Mucosa of descending colon (tissue), 3 donors: ENCODE results near the gene ACTL7B. TPM values are rescaled to one million over a fixed set of nuclear protein-coding genes. Genes with fewer than 3 reads are reported as not detected.

ENCODE experiments used
- ATAC-seq: fragments of 200-7000 bp; cut with Tn5 transposase; one replicate; pipeline ENCODE4 v1.9.1; 2020; ENCODE audit warnings: mild to moderate bottlenecking, moderate library complexity
- DNase-seq, 3 donors: peaks; one replicate each; pipeline ENCODE4 v3.0.0-alpha.2; 2020
- H3K36me3 ChIP-seq: fragments of 200-600 bp; one replicate; pipeline ENCODE4 v1.8.0; 2021; ENCODE audit warnings: low read depth, mild to moderate bottlenecking
- H3K4me1 ChIP-seq: fragments of 200-600 bp; one replicate; pipeline ENCODE4 v1.8.0; 2021; ENCODE audit warnings: low read depth, mild to moderate bottlenecking
- H3K4me3 ChIP-seq: fragments of 200-600 bp; one replicate; pipeline ENCODE4 v1.8.0; 2021; ENCODE audit warnings: mild to moderate bottlenecking
- H3K9me3 ChIP-seq: fragments of 200-600 bp; one replicate; pipeline ENCODE4 v1.8.0; 2021; ENCODE audit warnings: mild to moderate bottlenecking
- intact Hi-C, 2 donors: fragments of 100-400 bp; cut with DNase I in 1 of 2; cut with micrococcal nuclease in 1 of 2; formaldehyde crosslinking; loops; one replicate each; pipeline versions ENCODE4 v1.11.0 to v1.11.1; 2022; cut with DNase I, micrococcal nuclease
- total RNA-seq, 3 donors: library from RNA; stranded (reverse); fragmentation: NEBNext Ultra II Directional in 2 of 3; extraction: Animal tissue kit (Norgen Biotek cat#: 25700) in 2 of 3; gene quantifications; one replicate each; pipeline versions ENCODE4 v1.2.1 to v1.2.4, GENCODE V29; 2021 to 2023
- TF ChIP-seq, protein P1 (sequence below): fragments of 200-600 bp; IDR thresholded peaks from one replicate; pipeline ENCODE4 v1.8.0; 2022; ENCODE audit warnings: antibody characterized with exemption, mild to moderate bottlenecking
- donor health status: DM: no; HTN: no; CAD: no; lungs with moderate emphysema.
- donor health status: DM: no; HTN: no; CAD: no.
- donor health status: DM: no; HTN: yes; CAD: no.

Gene ACTL7B
- total RNA-seq, 3 donors from 2014 or later = not detected

DNA sequence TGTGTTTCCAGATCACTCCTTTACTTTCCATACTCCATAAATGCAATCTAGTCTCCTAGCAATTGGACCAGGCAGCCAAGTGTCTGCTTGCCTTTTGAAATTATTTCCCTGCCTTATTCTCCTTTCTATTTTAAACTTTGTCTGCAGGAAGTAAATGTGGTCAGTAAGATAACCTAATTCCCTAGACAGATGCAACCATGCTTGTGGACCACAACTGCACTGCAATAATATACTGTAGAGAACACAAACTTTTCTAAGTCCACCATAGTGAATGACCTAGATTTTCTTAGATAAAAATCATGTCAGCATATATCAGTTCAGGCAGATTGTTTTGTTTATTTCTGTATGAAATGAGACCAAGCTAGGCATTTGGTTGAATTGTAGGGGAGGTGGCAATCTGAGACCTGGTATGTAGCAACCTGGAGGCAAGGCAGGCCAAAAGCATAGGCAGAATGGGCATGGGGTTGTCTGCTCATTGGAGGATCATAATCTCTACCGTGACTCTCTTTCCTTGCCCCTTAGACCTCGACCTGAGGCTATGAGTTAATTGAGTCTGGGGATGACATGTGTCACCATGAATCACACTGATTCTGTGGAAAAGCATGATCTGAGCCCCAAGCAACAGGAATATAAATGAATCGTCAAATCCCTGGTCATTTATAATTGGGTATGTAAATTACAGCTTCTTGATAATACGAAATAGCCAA is 20.7 kb downstream of the ACTL7B start:
- TF ChIP-seq, protein P1, sequence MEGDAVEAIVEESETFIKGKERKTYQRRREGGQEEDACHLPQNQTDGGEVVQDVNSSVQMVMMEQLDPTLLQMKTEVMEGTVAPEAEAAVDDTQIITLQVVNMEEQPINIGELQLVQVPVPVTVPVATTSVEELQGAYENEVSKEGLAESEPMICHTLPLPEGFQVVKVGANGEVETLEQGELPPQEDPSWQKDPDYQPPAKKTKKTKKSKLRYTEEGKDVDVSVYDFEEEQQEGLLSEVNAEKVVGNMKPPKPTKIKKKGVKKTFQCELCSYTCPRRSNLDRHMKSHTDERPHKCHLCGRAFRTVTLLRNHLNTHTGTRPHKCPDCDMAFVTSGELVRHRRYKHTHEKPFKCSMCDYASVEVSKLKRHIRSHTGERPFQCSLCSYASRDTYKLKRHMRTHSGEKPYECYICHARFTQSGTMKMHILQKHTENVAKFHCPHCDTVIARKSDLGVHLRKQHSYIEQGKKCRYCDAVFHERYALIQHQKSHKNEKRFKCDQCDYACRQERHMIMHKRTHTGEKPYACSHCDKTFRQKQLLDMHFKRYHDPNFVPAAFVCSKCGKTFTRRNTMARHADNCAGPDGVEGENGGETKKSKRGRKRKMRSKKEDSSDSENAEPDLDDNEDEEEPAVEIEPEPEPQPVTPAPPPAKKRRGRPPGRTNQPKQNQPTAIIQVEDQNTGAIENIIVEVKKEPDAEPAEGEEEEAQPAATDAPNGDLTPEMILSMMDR = no peak
- no peak for DNase-seq
- no peaks in the 10 kb centered on the region for H3K4me1 ChIP-seq
- H3K9me3 ChIP-seq = no peaks in the 10 kb centered on the region
- H3K36me3 ChIP-seq = no peaks in the 10 kb centered on the region
- intact Hi-C loops = no loop called here
- H3K4me3 ChIP-seq = no peak overlapping the region
- ATAC-seq = no peak

DNA sequence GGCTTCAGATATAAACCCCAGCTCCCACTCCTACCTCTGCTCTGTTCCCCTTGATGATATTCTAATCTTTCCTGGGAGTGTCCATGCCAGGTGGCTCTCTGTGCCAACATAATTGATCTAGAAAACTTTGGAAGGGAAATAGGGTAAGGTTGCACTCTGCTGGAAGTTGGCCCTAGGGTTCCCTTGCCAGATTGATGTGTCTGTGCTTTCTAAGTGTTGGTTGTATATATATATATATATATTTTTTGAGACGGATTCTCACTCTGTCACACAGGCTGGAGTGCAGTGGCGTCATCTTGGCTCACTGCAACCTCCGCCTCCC is 23.6 kb downstream of the ACTL7B start:
- H3K9me3 ChIP-seq = no peaks in the 10 kb centered on the region
- no peak for ATAC-seq

DNA sequence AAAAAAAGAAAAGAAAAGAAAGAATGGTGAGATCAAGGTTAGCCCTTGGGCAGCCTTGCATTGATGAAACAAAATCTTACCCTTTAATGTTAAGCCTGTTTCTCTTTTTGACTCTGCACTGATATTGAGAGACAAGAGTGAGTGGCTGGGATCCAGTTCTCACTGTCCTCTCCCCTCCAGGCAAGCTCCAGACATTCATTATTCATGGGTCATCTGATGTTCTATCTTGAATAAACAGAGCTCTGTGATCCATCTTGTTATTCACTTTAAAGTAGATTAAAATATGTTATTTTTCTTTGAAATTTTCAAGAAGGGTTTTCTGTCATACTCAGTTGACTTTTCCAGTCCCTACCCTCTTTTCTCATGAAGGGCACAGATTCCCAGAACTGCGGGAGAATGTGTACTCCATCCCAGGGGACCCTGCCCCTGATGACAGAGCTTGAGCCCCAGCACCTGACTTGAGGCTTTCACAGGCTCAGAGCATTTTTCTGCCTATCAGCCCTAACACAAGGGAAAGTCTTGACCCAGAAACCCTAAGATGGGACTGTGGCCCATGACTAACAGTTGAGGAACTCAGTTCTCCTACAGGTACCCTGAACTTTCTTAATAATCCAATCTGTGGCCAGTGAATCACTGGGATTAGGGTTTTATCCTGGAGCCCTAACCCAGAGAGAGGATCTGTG is 24.1 kb downstream of the ACTL7B start:
- intact Hi-C loops = no loop called here
- no peak overlapping the region for H3K4me3 ChIP-seq
- H3K9me3 ChIP-seq = no peaks in the 10 kb centered on the region
- TF ChIP-seq, protein P1 = no peak
- ATAC-seq (no peak), DNase-seq (no peak)
- no peaks in the 10 kb centered on the region for H3K4me1 ChIP-seq
- no peaks in the 10 kb centered on the region for H3K36me3 ChIP-seq

More for the DNA sequence above, 23.6 kb downstream of the ACTL7B start:
- intact Hi-C loops = no loop called here
- TF ChIP-seq, protein P1 = no peak
- Histone ChIP-seq H3K4me1 (no peaks in the 10 kb centered on the region), H3K4me3 (no peak overlapping the region), H3K36me3 (no peaks in the 10 kb centered on the region)
- no peak for DNase-seq

DNA sequence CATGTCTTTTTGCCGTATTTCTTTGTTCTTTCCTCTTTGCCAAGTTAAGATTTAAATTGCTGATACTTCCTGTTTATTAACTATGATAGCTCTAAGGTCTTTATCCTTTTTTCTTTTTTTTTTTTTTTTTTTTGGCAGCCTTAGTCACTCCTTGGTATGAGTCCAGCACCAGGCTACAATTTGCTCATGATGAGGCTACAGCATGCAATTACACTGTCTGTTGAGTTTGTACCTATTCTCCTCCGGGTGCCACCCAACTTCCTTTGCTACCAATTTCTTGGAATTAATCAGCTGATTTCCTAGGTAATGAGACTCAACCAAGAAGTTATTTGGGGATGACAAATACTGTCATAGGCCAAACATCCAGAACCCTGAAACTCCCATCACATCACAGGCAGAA is 25.5 kb downstream of the ACTL7B start:
- Histone ChIP-seq H3K36me3 (no peaks in the 10 kb centered on the region), H3K4me1 (no peaks in the 10 kb centered on the region), H3K9me3 (no peaks in the 10 kb centered on the region), H3K4me3 (no peak overlapping the region)
- no peak for DNase-seq
- TF ChIP-seq, protein P1 = no peak
- no peak for ATAC-seq
- intact Hi-C loops = no loop called here

DNA sequence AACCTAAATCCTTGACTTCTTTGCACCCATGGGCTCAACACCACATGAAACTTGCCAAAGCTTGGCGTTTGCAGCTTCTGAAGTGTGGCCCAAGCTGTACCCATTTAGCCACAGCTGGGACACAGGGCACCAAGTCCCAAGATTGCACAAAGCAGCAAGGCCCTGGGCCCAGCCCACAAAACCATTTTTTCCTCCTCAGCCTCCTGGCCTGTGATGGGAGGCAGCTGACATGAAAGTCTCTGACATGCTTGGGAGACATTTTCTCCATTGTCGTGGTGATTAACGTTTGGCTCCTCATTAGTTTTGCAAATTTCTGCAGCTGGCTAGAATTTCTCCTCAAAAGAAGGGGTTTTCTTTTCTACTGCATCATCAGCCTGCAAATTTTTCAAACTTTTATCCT is 32.0 kb downstream of the ACTL7B start:
- intact Hi-C loops = no loop called here
- Histone ChIP-seq H3K9me3 (peaks cover 9% of the 10 kb centered on the region), H3K4me1 (no peaks in the 10 kb centered on the region), H3K36me3 (no peaks in the 10 kb centered on the region), H3K4me3 (no peak overlapping the region)
- no peak for DNase-seq
- TF ChIP-seq, protein P1 = no peak
- no peak for ATAC-seq
